Karpas-422 (cell line): ENCODE results near the gene PRMT1. TPM values are rescaled to one million over a fixed set of nuclear protein-coding genes. Genes with fewer than 3 reads are reported as not detected.

Experiments used
- DNase-seq: peaks from one replicate; pipeline ENCODE4 v3.0.0-alpha.2; 2015
- H2AFZ ChIP-seq: fragments of 200-600 bp; sonication (generic); 2 replicates; pipeline ENCODE4 v1.6.1; 2014; ENCODE audit warnings: antibody characterized with exemption, low read length, mixed read lengths
- H3K27ac ChIP-seq: fragments of 200-600 bp; sonication (generic); 2 replicates; pipeline ENCODE4 v1.5.1; 2014; ENCODE audit warnings: mild to moderate bottlenecking, low read length, moderate library complexity
- H3K27me3 ChIP-seq: fragments of 200-600 bp; sonication (generic); 2 replicates; pipeline ENCODE4 v1.6.1; 2014; ENCODE audit warnings: low read length, mixed read lengths
- H3K36me3 ChIP-seq: fragments of 200-600 bp; sonication (generic); 2 replicates; pipeline ENCODE4 v1.6.1; 2014; ENCODE audit warnings: low read length, mixed read lengths; ENCODE audit not compliant: insufficient read depth
- H3K4me1 ChIP-seq: fragments of 200-600 bp; sonication (generic); 2 replicates; pipeline ENCODE4 v1.6.1; 2014; ENCODE audit warnings: mild to moderate bottlenecking, low read length, mixed read lengths
- H3K4me2 ChIP-seq: fragments of 200-600 bp; sonication (generic); 2 replicates; pipeline ENCODE4 v1.6.1; 2014; ENCODE audit warnings: low read length, low read depth, mild to moderate bottlenecking; ENCODE audit not compliant: poor library complexity, severe bottlenecking
- H3K4me3 ChIP-seq: fragments of 200-600 bp; sonication (generic); 2 replicates; pipeline ENCODE4 v1.5.1; 2014; ENCODE audit warnings: mild to moderate bottlenecking, antibody characterized with exemption, low read length, mixed read lengths
- H3K79me2 ChIP-seq: fragments of 200-600 bp; sonication (generic); 2 replicates; pipeline ENCODE4 v1.6.1; 2014; ENCODE audit warnings: mild to moderate bottlenecking, low read length, mixed read lengths
- H3K9ac ChIP-seq: fragments of 200-600 bp; sonication (generic); 2 replicates; pipeline ENCODE4 v1.6.0; 2014; ENCODE audit warnings: low read length
- H3K9me2 ChIP-seq: fragments of 200-600 bp; sonication (generic), shearing (Covaris generic); replicated peaks from 2 replicates; pipeline ENCODE4 v1.6.0; 2014; ENCODE audit warnings: mild to moderate bottlenecking, low read length, moderate library complexity; ENCODE audit not compliant: insufficient read depth
- H3K9me3 ChIP-seq: fragments of 300-700, 200-600 bp; sonication (generic); 2 replicates; pipeline ENCODE4 v1.6.1; 2014; ENCODE audit warnings: low read length, mixed read lengths
- H4K20me1 ChIP-seq: fragments of 200-600 bp; sonication (generic); 2 replicates; pipeline ENCODE4 v1.6.1; 2014; ENCODE audit warnings: mild to moderate bottlenecking, antibody characterized with exemption, low read length, low read depth; ENCODE audit not compliant: insufficient read depth
- total RNA-seq: library from RNA; depleted of rRNA; stranded (reverse); fragments of >200 nt; shearing (Covaris generic); gene quantifications from 2 replicates; pipeline ENCODE4 v1.2.3, GENCODE V29; 2014; ENCODE audit warnings: low replicate concordance

Gene PRMT1
- total RNA-seq, 1 experiment from 2014 or later: 293 TPM

GRCh38 chr19:49636233-49636932, 40.7 kb upstream of the PRMT1 start:
- no peak overlapping the region for H3K27ac ChIP-seq
- no peak overlapping the region for H3K4me3 ChIP-seq
- no peak for DNase-seq
- no peak overlapping the region for H2AFZ ChIP-seq
- no peaks in the 10 kb centered on the region for H3K79me2 ChIP-seq
- H4K20me1 ChIP-seq: peaks cover 14% of the 10 kb centered on the region; the same call in 1 of the 2 replicates
- no peaks in the 10 kb centered on the region for H3K9me2 ChIP-seq
- H3K4me1 ChIP-seq: peaks cover 14% of the 10 kb centered on the region
- no peak overlapping the region for H3K9ac ChIP-seq
- no peaks in the 10 kb centered on the region for H3K27me3 ChIP-seq
- no peaks in the 10 kb centered on the region for H3K36me3 ChIP-seq
- no peaks in the 10 kb centered on the region for H3K9me3 ChIP-seq
- no peak overlapping the region for H3K4me2 ChIP-seq

- peaks cover 8% of the 10 kb centered on the region; the same call in 1 of the 2 replicates for H4K20me1 ChIP-seq
- no peak overlapping the region for H3K27ac ChIP-seq
- peak; percentile 53 for DNase-seq
- H3K9me3 ChIP-seq: no peaks in the 10 kb centered on the region
- peaks cover 10% of the 10 kb centered on the region for H3K79me2 ChIP-seq
- no peak overlapping the region for H2AFZ ChIP-seq
- no peak overlapping the region for H3K4me3 ChIP-seq
- no peak overlapping the region for H3K4me2 ChIP-seq
- H3K9ac ChIP-seq: no peak overlapping the region
- no peaks in the 10 kb centered on the region for H3K9me2 ChIP-seq
- H3K27me3 ChIP-seq: no peaks in the 10 kb centered on the region
- H3K4me1 ChIP-seq: peaks cover 19% of the 10 kb centered on the region
- no peaks in the 10 kb centered on the region for H3K36me3 ChIP-seq
Measured at GRCh38 chr19:49637821-49638738, 39.0 kb upstream of the PRMT1 start.

GRCh38 chr19:49639401-49640112, 37.5 kb upstream of the PRMT1 start:
- H3K9me2 ChIP-seq: no peaks in the 10 kb centered on the region
- H3K9me3 ChIP-seq: no peaks in the 10 kb centered on the region
- H3K9ac ChIP-seq: peak overlapping the region; percentile 64
- DNase-seq: peak; percentile 49
- H3K27me3 ChIP-seq: no peaks in the 10 kb centered on the region
- no peak overlapping the region for H2AFZ ChIP-seq
- peak overlapping the region; percentile 84 for H3K4me2 ChIP-seq
- H3K27ac ChIP-seq: no peak overlapping the region
- peaks cover 17% of the 10 kb centered on the region for H4K20me1 ChIP-seq
- H3K79me2 ChIP-seq: peaks cover 25% of the 10 kb centered on the region
- H3K4me1 ChIP-seq: peaks cover 34% of the 10 kb centered on the region
- no peaks in the 10 kb centered on the region; the same call in 1 of the 2 replicates for H3K36me3 ChIP-seq
- H3K4me3 ChIP-seq: peak overlapping the region; percentile 64

- Histone ChIP-seq H3K4me3 (peak within 1 kb of the TSS; percentile 86), H3K4me2 (peak within 1 kb of the TSS; percentile 97), H3K9ac (peak within 1 kb of the TSS; percentile 88), H3K4me1 (peaks cover 34% of the 10 kb centered on the region), H3K9me3 (no peaks in the 10 kb centered on the region), H4K20me1 (peaks cover 24% of the 10 kb centered on the region), H3K9me2 (no peaks in the 10 kb centered on the region), H3K36me3 (no peaks in the 10 kb centered on the region; the same call in 1 of the 2 replicates), H3K79me2 (peaks cover 32% of the 10 kb centered on the region), H3K27me3 (no peaks in the 10 kb centered on the region), H2AFZ (no peak within 1 kb of the TSS), H3K27ac (peak within 1 kb of the TSS; percentile 83)
- DNase-seq: peak; percentile 100
Measured at GRCh38 chr19:49640113-49640898, 36.8 kb upstream of the PRMT1 start, which contains the start of gene RRAS. Gene RRAS, minus strand, starts transcription at chr19:49640143. Its CDS starts 45 bp downstream, at chr19:49640098.

GRCh38 chr19:49641688-49642491, 35.2 kb upstream of the PRMT1 start, which contains the start of gene SCAF1:
Gene SCAF1, plus strand, starts transcription at chr19:49642209. Its CDS starts 2,818 bp downstream, at chr19:49645027.
- Histone ChIP-seq H3K9me2 (no peaks in the 10 kb centered on the region), H4K20me1 (peaks cover 29% of the 10 kb centered on the region), H3K79me2 (peaks cover 39% of the 10 kb centered on the region), H3K4me2 (peak within 1 kb of the TSS; percentile 97), H3K4me1 (peaks cover 34% of the 10 kb centered on the region), H3K27me3 (no peaks in the 10 kb centered on the region), H3K27ac (peak within 1 kb of the TSS; percentile 83), H3K9me3 (no peaks in the 10 kb centered on the region), H3K36me3 (no peaks in the 10 kb centered on the region; the same call in 1 of the 2 replicates), H3K9ac (peak within 1 kb of the TSS; percentile 88), H2AFZ (no peak within 1 kb of the TSS), H3K4me3 (peak within 1 kb of the TSS; percentile 86)
- peak; percentile 100 for DNase-seq

GRCh38 chr19:49642492-49643035, 34.5 kb upstream of the PRMT1 start:
- Histone ChIP-seq H3K9me3 (no peaks in the 10 kb centered on the region), H3K27ac (peak overlapping the region; percentile 63), H3K9me2 (no peaks in the 10 kb centered on the region), H3K27me3 (no peaks in the 10 kb centered on the region), H3K36me3 (no peaks in the 10 kb centered on the region; the same call in 1 of the 2 replicates), H3K4me3 (peak overlapping the region; percentile 78), H3K4me2 (peak overlapping the region; percentile 93), H3K9ac (peak overlapping the region; percentile 87), H4K20me1 (peaks cover 34% of the 10 kb centered on the region), H3K4me1 (peaks cover 34% of the 10 kb centered on the region), H2AFZ (no peak overlapping the region), H3K79me2 (peaks cover 42% of the 10 kb centered on the region)
- peak; percentile 71 for DNase-seq
